DMS153 (cell line): Measurements from ENCODE around the gene UQCRFS1.
"Not testable (repeated sequence)": the region's sequence is repeated elsewhere in the genome, so short reads cannot be mapped to it uniquely, and the experiment has no call there.

Experiments
- DNase-seq: peaks from one replicate; lab custom pipeline; 2025; lab: John Stamatoyannopoulos, UW

UQCRFS1 gene

DNA sequence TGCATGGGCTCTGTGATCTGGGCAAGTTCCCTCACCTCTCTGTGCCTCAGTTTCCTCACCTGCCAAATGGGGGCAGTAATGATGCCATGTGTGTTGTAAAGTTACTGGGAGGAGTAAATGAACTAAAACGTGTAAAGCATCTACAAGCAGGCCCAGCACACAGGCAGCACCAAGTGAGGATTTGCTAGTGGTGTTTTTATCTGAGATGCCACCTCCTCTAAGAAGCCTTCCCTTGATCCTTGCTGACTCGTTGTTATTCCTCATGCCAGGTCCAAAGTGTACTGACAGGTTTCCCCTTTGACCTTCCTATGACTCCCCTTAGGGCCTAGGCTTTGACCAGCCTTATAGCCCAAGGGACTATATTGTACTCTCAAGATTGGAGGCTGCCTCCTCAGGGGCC is 1.5 kb upstream of the UQCRFS1 start:
- DNase-seq: no peak

DNA sequence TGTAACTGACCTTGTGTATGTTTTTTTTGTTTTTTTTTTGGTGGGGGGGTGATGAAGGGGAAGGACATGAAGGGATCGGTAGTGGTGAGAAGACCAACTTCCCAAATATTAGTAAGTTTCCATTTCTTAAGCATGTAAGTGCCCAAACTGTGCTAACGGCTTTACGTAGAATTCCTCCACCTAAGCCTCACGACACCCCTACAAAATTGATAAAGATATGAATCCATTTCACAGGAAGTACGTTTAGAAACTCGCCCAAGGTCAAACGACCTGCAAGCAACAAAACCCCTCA is 649 bp downstream of the UQCRFS1 start:
- no peak for DNase-seq

GRCh38 chr19:29211562-29212355 is 1.2 kb downstream of the UQCRFS1 start:
- no peak for DNase-seq

GRCh38 chr19:29211041-29211440 is 1.9 kb downstream of the UQCRFS1 start:
- DNase-seq: not testable (repeated sequence)

GRCh38 chr19:29210502-29210901 is 2.4 kb downstream of the UQCRFS1 start:
- DNase-seq: not testable (repeated sequence)

DNA sequence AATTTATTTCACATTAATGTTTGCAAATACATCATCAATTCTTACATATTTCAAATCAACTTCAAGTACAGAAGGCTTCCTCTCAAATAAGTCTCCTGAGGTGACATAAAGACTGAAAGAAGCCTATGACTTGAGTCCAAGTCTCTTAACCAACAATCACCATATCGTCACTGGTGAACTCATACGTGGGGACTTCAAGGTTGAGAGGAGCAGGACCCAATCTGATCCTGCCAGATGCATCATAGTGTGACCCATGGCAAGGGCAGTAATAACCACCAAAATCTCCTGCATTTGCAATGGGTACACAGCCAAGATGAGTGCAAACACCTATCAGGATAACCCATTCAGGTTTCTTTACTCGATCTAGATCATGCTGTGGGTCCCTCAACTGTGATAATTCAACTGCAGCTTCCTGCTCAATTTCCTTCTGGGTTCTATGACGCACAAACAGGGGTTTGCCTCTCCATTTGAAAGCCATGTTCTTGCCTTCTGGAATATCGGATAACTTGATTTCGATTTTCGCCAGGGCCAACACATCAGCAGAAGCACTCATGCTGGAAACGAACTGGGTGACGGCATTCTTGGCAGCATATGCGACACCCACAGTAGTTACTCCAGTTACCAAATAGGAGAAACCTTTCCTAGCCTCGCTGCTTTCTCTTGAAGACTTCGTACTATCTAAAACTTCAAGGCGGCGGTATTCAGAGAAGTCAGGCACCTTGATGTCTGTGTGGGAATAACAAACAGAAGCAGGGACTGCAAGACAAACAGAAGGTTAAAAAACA is 5.4 kb downstream of the UQCRFS1 start:
- not testable (repeated sequence) for DNase-seq

- no peak for DNase-seq
These were observed 6.5 kb downstream of the UQCRFS1 start for GRCh38 chr19:29206453-29206852.

GRCh38 chr19:29202281-29202680 is 10.7 kb downstream of the UQCRFS1 start:
- DNase-seq: no peak

- no peak for DNase-seq
These were observed 11.1 kb downstream of the UQCRFS1 start for GRCh38 chr19:29201855-29202254.

- no peak for DNase-seq
These were observed 18.3 kb downstream of the UQCRFS1 start for GRCh38 chr19:29194658-29195057.

- no peak for DNase-seq
These were observed 19.8 kb downstream of the UQCRFS1 start for GRCh38 chr19:29193155-29193554.

DNA sequence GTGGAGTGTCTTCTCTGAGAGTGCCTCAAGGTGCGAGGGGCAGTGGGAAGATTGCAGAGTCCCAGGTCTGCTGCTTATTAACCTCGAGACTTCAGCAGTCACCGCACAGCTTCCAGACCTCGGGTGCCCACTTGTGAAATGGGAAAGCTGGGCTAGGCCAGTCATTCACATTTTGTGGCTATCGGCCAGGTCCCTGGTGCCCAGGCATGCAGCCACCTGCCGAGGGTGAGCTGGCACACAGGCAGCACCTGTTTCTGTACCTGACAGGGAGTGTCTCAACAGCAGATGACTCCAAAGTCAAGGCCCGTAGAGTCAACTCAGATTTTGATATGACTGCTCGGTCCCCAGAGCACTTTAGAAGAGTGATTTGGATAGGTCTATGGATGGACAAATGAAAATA is 21.9 kb downstream of the UQCRFS1 start:
- no peak for DNase-seq

DNA sequence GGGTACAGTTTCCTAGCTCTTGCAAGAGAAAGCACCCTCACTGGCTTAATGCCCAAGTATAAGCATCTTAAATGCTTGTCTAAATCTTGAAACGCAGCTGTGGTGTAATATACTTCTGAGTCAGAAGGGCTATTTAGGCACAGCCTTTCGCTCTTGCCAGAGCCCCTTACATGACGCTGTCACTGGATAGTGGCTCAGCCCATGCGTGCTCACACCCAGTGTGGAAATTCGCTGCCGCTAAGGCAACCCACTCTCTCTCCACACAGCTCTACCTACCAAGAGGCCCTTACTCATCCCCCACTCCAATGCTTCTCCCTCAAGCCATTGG is 24.0 kb downstream of the UQCRFS1 start:
- no peak for DNase-seq

DNA sequence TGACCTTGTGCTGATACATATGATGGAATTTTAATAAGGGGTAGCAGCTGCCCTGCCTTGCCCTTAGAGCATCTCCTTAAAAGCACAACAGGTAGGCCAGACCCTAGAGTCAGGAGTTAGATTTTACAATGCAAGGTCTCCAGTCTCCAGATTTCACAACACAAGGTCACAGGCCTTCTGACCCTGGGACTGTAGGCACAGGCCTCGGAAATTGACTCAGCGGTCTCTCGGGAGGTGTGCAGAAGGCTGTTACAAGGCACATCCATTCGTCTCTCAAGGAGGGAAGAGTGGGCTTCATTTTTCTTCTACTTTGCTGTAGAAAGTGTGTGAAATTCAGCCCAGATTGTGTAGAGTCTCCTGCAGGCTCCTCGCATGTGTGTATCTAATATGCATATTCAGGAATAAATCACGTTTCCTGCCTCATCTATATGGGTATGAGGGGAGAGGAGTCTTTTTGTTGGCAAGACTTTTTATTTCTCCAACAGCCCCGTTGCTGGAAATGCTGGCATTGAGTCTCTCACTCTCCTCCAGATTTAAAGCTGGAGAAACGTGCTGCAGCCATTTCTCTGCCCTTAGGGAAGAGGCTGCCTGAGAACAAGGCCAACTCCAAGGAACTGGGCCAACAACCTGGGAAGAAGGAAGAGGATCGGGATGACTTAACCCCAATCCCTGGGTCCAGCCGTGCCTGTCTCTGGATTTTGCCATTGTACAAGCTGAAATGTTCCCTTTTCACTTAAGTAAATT is 24.5 kb downstream of the UQCRFS1 start:
- DNase-seq: no peak

GRCh38 chr19:29187676-29188075 is 25.3 kb downstream of the UQCRFS1 start:
- DNase-seq: no peak

DNA sequence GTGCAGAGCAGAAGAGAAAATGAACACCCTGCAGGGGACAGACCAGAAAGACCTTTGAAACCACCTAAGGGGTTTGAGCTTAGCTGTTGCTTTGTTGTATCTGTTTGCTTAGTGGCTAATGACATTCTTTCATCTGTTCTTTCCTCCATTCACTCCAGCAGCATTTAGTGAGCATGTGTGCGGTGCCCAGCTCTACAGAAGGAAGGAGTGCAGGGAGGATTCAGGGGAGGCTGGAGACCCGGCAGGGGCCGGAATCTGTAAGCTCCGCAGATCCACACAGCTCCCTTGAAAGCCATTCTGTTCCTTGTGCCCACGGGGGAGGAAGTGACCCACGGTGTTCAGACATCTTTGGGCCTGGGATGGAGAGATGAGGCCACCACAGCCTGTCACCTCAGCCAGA is 27.5 kb downstream of the UQCRFS1 start:
- DNase-seq: no peak

GRCh38 chr19:29176981-29177754 is 35.8 kb downstream of the UQCRFS1 start:
- no peak for DNase-seq

DNA sequence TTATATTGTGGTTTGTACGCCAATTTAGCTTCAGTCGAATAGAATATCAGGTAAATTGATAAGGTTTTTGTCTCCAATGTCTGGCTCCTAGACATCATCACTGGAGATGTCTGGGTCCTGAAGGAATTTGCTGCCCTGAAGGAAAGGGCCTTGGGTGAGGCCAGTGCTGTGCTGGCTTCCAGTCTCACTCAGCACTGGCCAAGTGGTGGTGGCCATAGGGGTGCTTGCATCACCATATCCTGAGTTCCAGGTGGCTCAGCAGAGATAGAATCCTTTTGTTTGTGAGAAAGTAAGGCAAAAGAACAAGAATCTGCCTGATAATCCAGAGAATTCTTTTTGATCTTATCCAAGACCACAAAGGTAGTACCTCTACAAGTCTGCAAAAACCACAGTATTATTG is 39.1 kb downstream of the UQCRFS1 start:
- no peak for DNase-seq

DNA sequence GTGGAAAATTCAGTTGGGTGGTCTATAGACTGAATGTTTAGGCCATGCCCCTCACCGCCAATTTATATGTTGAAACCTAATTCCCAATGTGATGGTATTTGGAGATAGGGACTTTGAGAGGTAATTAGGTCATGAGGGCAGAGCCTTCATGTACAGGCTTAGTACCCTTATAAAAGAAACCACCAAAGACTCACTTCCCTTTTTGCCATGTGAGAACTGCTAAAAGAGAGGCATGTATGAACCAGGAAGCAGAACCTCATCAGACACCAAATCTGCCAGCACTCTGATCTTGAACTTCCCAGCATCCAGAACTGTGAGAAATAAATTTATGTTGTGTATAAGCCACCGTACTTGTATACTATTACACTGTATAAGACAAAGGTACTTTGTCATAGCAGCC is 40.6 kb downstream of the UQCRFS1 start:
- no peak for DNase-seq

GRCh38 chr19:29171525-29171924 is 41.4 kb downstream of the UQCRFS1 start:
- no peak for DNase-seq

DNA sequence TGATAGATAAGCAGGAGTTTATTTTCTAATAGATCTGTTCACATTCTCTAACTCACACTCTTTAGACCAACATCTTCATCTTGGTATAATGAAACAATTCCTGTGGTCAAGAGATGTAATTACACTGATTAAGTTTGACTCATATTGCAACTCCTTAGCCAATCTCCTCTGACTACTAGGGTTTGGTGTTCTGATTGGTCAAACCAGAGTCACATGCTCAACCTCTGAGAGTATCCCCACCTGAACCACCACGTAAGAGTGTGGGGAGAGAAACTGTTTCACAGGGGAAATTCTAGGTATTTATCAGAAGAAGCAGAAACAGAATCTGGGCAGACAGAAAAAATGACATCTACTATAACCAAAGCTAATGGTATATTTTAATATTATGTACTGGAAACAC is 42.4 kb downstream of the UQCRFS1 start:
- no peak for DNase-seq

- no peak for DNase-seq
These were observed 50.3 kb downstream of the UQCRFS1 start for GRCh38 chr19:29162694-29163093.
